ENCODE data around the gene TSR3.

Gene TSR3

DNA sequence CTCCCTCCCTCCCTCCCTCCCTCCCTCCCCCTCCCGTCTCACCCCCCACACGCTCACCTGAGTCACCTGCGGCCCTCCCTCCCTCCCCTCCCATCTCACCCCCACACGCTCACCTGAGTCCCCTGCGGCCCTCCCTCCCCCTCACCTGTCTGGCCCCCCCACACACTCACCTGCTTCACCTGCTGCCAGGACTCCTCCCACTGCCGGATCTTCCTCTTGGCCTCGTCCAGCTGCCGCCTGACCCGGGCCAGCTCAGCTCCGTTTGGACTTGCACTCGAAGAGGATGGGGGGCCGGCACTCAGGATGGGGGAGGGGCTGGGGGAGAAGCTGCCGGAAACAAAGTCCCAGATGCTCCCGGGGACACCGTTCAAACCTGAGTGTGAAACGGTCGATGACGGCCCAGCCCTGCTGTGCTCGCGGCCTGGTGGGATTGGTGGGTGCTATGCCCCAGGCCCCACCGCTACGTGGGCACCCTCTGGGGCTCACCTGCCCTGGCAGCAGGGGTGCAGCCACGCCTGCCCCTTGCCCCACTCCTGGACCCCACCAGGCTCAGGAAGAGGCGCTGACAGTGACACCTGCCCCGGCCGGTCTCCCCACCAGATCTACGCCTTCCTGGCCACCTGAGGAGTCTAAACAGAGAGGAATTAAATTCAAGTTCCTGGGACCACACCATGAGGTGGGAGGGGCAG is 16.0 kb upstream of the TSR3 start:
- no peak for DNase-seq (ENCODE audit: extremely low read depth, insufficient read length)
- peaks cover 22% of the 10 kb centered on the region for H3K36me3 ChIP-seq (ENCODE audit: control insufficient read depth, insufficient read depth, low read length)
- TF ChIP-seq, protein P1, sequence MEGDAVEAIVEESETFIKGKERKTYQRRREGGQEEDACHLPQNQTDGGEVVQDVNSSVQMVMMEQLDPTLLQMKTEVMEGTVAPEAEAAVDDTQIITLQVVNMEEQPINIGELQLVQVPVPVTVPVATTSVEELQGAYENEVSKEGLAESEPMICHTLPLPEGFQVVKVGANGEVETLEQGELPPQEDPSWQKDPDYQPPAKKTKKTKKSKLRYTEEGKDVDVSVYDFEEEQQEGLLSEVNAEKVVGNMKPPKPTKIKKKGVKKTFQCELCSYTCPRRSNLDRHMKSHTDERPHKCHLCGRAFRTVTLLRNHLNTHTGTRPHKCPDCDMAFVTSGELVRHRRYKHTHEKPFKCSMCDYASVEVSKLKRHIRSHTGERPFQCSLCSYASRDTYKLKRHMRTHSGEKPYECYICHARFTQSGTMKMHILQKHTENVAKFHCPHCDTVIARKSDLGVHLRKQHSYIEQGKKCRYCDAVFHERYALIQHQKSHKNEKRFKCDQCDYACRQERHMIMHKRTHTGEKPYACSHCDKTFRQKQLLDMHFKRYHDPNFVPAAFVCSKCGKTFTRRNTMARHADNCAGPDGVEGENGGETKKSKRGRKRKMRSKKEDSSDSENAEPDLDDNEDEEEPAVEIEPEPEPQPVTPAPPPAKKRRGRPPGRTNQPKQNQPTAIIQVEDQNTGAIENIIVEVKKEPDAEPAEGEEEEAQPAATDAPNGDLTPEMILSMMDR (IDR thresholded peaks at IDR 0.05; ENCODE audit: insufficient read depth, low read length, poor library complexity, severe bottlenecking), result no peak

DNA sequence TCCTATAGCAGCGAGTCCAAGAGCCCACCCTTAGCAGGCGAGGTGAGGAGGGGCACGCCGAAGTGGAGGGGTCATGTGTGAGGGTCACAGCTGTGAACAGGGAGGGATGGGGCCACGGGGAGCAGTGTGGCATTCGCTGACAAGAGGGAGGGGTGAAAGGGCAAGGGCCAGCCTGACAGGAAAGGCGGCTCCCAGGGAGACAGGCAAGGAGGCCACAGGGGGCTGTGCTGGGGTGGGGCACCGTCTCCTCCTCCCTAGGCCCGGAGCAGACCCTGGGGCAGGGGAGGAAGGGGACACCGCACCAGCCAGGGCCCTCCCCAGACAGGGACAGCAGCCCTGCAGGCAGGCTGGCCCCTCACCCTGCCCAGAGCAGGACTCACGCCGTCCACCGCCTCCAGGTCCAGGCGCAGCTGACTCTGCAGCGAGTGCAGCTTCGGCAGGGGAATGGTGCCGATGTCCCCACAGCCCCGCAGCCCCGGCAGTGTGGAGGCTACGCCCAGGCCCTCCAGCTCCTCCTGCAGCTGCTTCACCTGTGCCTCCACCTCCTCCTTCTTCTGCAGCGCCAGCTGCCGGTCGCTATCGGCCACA is 15.1 kb upstream of the TSR3 start:
- peaks cover 29% of the 10 kb centered on the region for H3K36me3 ChIP-seq (ENCODE audit: control insufficient read depth, insufficient read depth, low read length)

More for the DNA sequence above, 16.0 kb upstream of the TSR3 start:
- Histone ChIP-seq H3K27me3 (replicated peaks; ENCODE audit: control insufficient read depth, insufficient read depth, low read length) (no peaks in the 10 kb centered on the region), H3K4me3 (replicated peaks; ENCODE audit: low read depth, low read length) (no peak overlapping the region)

DNA sequence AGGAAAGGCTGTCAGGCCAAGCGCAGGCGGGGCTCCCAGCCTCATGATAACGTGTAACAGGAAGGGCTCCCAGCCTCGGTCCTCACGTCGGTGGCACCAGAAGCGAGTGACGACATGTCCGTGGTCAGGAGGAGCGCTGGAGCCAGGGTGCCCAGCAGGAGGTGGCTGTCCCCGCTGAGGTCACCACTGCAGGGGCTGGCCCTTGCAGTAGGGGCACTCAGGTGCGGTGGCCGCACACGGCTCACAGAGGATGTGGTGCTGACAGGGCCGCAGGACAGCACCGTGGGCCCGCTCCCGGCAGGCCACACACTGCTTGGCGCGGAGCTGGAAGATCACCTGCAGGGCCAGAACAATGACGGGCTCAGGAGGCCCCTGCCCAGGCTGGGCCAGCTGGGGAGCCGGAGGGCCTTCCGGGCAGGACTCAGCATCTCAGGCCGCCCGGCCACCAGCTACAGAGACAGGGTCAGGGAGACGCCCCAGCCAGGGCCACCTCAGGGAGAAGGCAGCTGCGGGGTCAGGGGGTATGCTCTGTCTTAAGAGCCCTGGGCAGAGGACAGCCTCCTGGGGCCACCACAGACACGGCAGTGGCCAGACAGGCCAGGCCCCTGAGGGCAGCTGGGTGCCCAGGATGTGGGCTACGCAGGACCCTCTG is 14.5 kb upstream of the TSR3 start:
- H3K36me3 ChIP-seq (ENCODE audit: control insufficient read depth, insufficient read depth, low read length), result peaks cover 30% of the 10 kb centered on the region
- TF ChIP-seq, protein P1 (IDR thresholded peaks at IDR 0.05; ENCODE audit: insufficient read depth, low read length, poor library complexity, severe bottlenecking), result no peak
- DNase-seq (ENCODE audit: extremely low read depth, insufficient read length), result peak; percentile 17
- no peak overlapping the region for H3K4me3 ChIP-seq (replicated peaks; ENCODE audit: low read depth, low read length)
- H3K27me3 ChIP-seq (replicated peaks; ENCODE audit: control insufficient read depth, insufficient read depth, low read length), result no peaks in the 10 kb centered on the region

More for the DNA sequence above, 15.1 kb upstream of the TSR3 start:
- TF ChIP-seq, protein P1 (IDR thresholded peaks at IDR 0.05; ENCODE audit: insufficient read depth, low read length, poor library complexity, severe bottlenecking), result no peak
- Histone ChIP-seq H3K4me3 (replicated peaks; ENCODE audit: low read depth, low read length) (no peak overlapping the region), H3K27me3 (replicated peaks; ENCODE audit: control insufficient read depth, insufficient read depth, low read length) (no peaks in the 10 kb centered on the region)
- DNase-seq (ENCODE audit: extremely low read depth, insufficient read length), result peak; percentile 11

DNA sequence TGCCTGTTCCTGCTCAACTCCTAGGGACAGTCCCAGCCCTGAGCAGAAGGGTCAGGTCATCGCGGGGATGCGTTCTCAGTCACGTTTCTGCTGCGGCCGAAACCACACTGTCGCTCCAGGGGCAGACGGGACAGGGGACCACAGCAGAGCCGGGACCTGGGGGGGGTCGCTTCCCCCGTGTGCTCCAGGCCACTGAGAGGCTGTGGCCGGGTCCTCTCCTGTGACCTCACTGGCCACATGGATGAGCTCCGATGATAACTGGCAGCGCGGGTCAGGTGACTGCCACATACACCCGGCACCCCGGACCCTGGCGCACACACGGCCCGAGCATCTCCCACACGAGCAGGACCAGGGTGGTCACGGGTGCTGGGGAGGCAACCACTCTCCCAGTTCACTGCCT is 12.8 kb upstream of the TSR3 start:
- no peak overlapping the region for H3K4me3 ChIP-seq (replicated peaks; ENCODE audit: low read depth, low read length)
- H3K27me3 ChIP-seq (replicated peaks; ENCODE audit: control insufficient read depth, insufficient read depth, low read length), result no peaks in the 10 kb centered on the region
- TF ChIP-seq, protein P1 (IDR thresholded peaks at IDR 0.05; ENCODE audit: insufficient read depth, low read length, poor library complexity, severe bottlenecking), result no peak
- H3K36me3 ChIP-seq (ENCODE audit: control insufficient read depth, insufficient read depth, low read length), result peaks cover 28% of the 10 kb centered on the region
- DNase-seq (ENCODE audit: extremely low read depth, insufficient read length), result peak; percentile 13

DNA sequence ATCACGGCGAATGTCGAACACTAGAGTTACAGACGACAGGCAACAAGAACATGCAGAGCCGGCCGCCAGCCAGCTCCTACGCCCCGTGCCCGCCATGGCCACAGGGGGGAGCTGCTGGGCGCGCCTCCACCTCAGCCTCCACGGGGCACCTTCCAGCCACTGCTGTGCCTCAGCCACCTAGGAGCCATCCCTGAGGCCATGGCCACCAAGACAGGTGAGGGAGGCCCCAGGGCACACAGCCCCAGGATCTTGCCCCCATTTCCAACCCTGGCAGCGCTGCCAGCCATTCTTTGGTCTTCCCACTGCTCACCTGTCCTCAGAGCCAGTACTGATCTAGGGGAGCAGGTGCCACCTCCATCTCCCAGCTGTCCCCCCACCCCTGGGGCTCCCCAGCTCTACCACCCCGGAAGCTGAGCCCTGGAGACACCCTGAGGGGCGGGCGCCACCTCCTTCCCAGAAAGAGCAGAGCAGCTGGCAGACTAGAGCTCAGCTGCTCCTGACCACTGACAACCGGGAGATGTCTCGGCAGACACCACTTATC is 11.9 kb upstream of the TSR3 start:
- peaks cover 28% of the 10 kb centered on the region for H3K36me3 ChIP-seq (ENCODE audit: control insufficient read depth, insufficient read depth, low read length)
- TF ChIP-seq, protein P1 (IDR thresholded peaks at IDR 0.05; ENCODE audit: insufficient read depth, low read length, poor library complexity, severe bottlenecking), result peak; percentile 96
- H3K4me3 ChIP-seq (replicated peaks; ENCODE audit: low read depth, low read length), result no peak overlapping the region
- H3K27me3 ChIP-seq (replicated peaks; ENCODE audit: control insufficient read depth, insufficient read depth, low read length), result no peaks in the 10 kb centered on the region
- peak; percentile 69 for DNase-seq (ENCODE audit: extremely low read depth, insufficient read length)

Measured in GM06990 (cell line).